ENCODE data around the gene CAPN11. TPM values are rescaled to one million over a fixed set of nuclear protein-coding genes. Genes with fewer than 3 reads are reported as not detected.

Gene CAPN11
- total and polyA plus RNA-seq, 7 donors, result 0.41 to 1.6 (median 0.71) TPM; not detected in 3

GRCh38 chr6:44219815-44220784, 61.5 kb downstream of the CAPN11 start:
- DNase-seq, result no peak
- WGBS, 2 donors, result 55 to 59% methylated on average over 28 of the region's 28 CpGs
- H3K9me3 ChIP-seq, result no peaks in the 10 kb centered on the region
- intact Hi-C loops (cut with DNase I), result loop anchor here (5.0 kb wide), 2 partner anchors 93 to 448 kb away; partner anchors contain the start of genes MRPL14, TMEM63B and VEGFA
- H3K4me1 ChIP-seq, result peaks cover 0 to 87% (median 77%) of the 10 kb centered on the region in 4 donors
- no peaks in the 10 kb centered on the region for H3K27me3 ChIP-seq
- peak overlapping the region; percentile 94 to 98 (median 97) for H3K27ac ChIP-seq
- peak overlapping the region; percentile 52 to 66 (median 62) for H3K4me3 ChIP-seq
- no peaks in the 10 kb centered on the region for H3K36me3 ChIP-seq
- TF ChIP-seq EP300 (IDR thresholded peaks at IDR 0.05), result no peak
- TF ChIP-seq POLR2A (IDR thresholded peaks at IDR 0.05), result no peak
- no peak for TF ChIP-seq POLR2AphosphoS5 (IDR thresholded peaks at IDR 0.05)
- TF ChIP-seq CTCF (IDR thresholded peaks at IDR 0.05), result no peak

- no peak for DNase-seq
- TF ChIP-seq CTCF (IDR thresholded peaks at IDR 0.05) (no peak), EP300 (IDR thresholded peaks at IDR 0.05) (no peak), POLR2AphosphoS5 (IDR thresholded peaks at IDR 0.05) (no peak), POLR2A (IDR thresholded peaks at IDR 0.05) (no peak)
- H3K4me3 ChIP-seq, result no peak overlapping the region
- peaks cover 0 to 94% (median 86%) of the 10 kb centered on the region in 4 donors for H3K4me1 ChIP-seq
- no peaks in the 10 kb centered on the region for H3K9me3 ChIP-seq
- WGBS, 2 donors, result 90 to 93% methylated on average over 4 of the region's 4 CpGs
- H3K36me3 ChIP-seq, result no peaks in the 10 kb centered on the region
- H3K27ac ChIP-seq, result peak overlapping the region; percentile 94 to 98 (median 97)
- no peaks in the 10 kb centered on the region for H3K27me3 ChIP-seq
- intact Hi-C loops (cut with DNase I), result loop anchor here (1.0 to 5.0 kb wide), 3 partner anchors 13 to 449 kb away; partner anchors contain the start of genes MRPL14, TMEM63B and VEGFA
Observed at GRCh38 chr6:44220913-44221290, 62.3 kb downstream of the CAPN11 start.

GRCh38 chr6:44221291-44221960, 62.8 kb downstream of the CAPN11 start:
- peak overlapping the region; percentile 63 to 78 (median 68) for H3K4me3 ChIP-seq
- peak; percentile 98 for DNase-seq
- H3K9me3 ChIP-seq, result no peaks in the 10 kb centered on the region
- intact Hi-C loops (cut with DNase I), result loop anchor here (1.0 to 5.0 kb wide), 3 partner anchors 13 to 449 kb away; partner anchors contain the start of genes MRPL14, TMEM63B and VEGFA
- no peaks in the 10 kb centered on the region for H3K36me3 ChIP-seq
- H3K27me3 ChIP-seq, result no peaks in the 10 kb centered on the region
- H3K27ac ChIP-seq, result peak overlapping the region; percentile 94 to 98 (median 97)
- 4 to 13% methylated on average over 4 of the region's 4 CpGs for WGBS, 2 donors
- H3K4me1 ChIP-seq, result peaks cover 0 to 94% (median 89%) of the 10 kb centered on the region in 4 donors
- TF ChIP-seq CTCF (IDR thresholded peaks at IDR 0.05) (peak; percentile 84 to 93 (median 90)), POLR2AphosphoS5 (IDR thresholded peaks at IDR 0.05) (peak; percentile 68 to 94 (median 74)), POLR2A (IDR thresholded peaks at IDR 0.05) (no peak), EP300 (IDR thresholded peaks at IDR 0.05) (peak in 2 of 4 donors; percentile 28 to 67)

GRCh38 chr6:44221961-44222335, 63.3 kb downstream of the CAPN11 start:
- H3K4me1 ChIP-seq, result peaks cover 0 to 94% (median 89%) of the 10 kb centered on the region in 4 donors
- 30 to 75% methylated on average over 2 of the region's 2 CpGs for WGBS, 2 donors
- H3K36me3 ChIP-seq, result no peaks in the 10 kb centered on the region
- DNase-seq, result no peak
- no peak for TF ChIP-seq POLR2AphosphoS5 (IDR thresholded peaks at IDR 0.05)
- TF ChIP-seq EP300 (IDR thresholded peaks at IDR 0.05), result no peak
- TF ChIP-seq POLR2A (IDR thresholded peaks at IDR 0.05), result no peak
- no peak for TF ChIP-seq CTCF (IDR thresholded peaks at IDR 0.05)
- no peaks in the 10 kb centered on the region for H3K27me3 ChIP-seq
- H3K27ac ChIP-seq, result peak overlapping the region; percentile 94 to 98 (median 97)
- no peaks in the 10 kb centered on the region for H3K9me3 ChIP-seq
- peak overlapping the region; percentile 63 to 78 (median 68) for H3K4me3 ChIP-seq
- intact Hi-C loops (cut with DNase I), result loop anchor here (1.0 to 5.0 kb wide), 3 partner anchors 12 to 450 kb away; partner anchors contain the start of genes MRPL14, TMEM63B and VEGFA
